NCI-H2107 treated with DMSO at 0.1 percent for 48 hours (cell line): ENCODE data around the gene DDX1.

ENCODE experiments used
- DNase-seq: peaks from one replicate; lab custom pipeline; 2025; ENCODE audit not compliant: unreplicated experiment; lab: John Stamatoyannopoulos, UW

Gene DDX1

GRCh38 chr2:15642815-15643500 is 51.3 kb downstream of the DDX1 start:
- no peak for DNase-seq

GRCh38 chr2:15643791-15644585 is 52.3 kb downstream of the DDX1 start:
- no peak for DNase-seq

GRCh38 chr2:15645300-15645699 is 53.6 kb downstream of the DDX1 start:
- DNase-seq, result no peak

GRCh38 chr2:15645720-15646385 is 54.2 kb downstream of the DDX1 start:
- no peak for DNase-seq

GRCh38 chr2:15646661-15647060 is 55.0 kb downstream of the DDX1 start:
- DNase-seq, result no peak

GRCh38 chr2:15647622-15648590 is 56.2 kb downstream of the DDX1 start:
- no peak for DNase-seq

- DNase-seq, result no peak
Observed at GRCh38 chr2:15648593-15649525, 57.2 kb downstream of the DDX1 start.

GRCh38 chr2:15649561-15650255 is 58.0 kb downstream of the DDX1 start:
- no peak for DNase-seq

- DNase-seq, result no peak
Observed at GRCh38 chr2:15650616-15651366, 59.1 kb downstream of the DDX1 start.

- DNase-seq, result no peak
Observed at GRCh38 chr2:15651367-15651727, 59.7 kb downstream of the DDX1 start.

- DNase-seq, result no peak
Observed at GRCh38 chr2:15652252-15652651, 60.6 kb downstream of the DDX1 start.

- no peak for DNase-seq
Observed at GRCh38 chr2:15652801-15653200, 61.1 kb downstream of the DDX1 start.

- DNase-seq, result no peak
Observed at GRCh38 chr2:15653806-15654726, 62.4 kb downstream of the DDX1 start.

- no peak for DNase-seq
Observed at GRCh38 chr2:15654727-15655073, 63.0 kb downstream of the DDX1 start.

GRCh38 chr2:15655123-15655887 is 63.6 kb downstream of the DDX1 start:
- DNase-seq, result no peak

- no peak for DNase-seq
Observed at GRCh38 chr2:15656090-15656489, 64.4 kb downstream of the DDX1 start.

- DNase-seq, result no peak
Observed at GRCh38 chr2:15657759-15658158, 66.1 kb downstream of the DDX1 start.
